Breast epithelium (tissue), 4 donors: ENCODE measurements around the gene PCDHGA4. TPM values are rescaled to one million over a fixed set of nuclear protein-coding genes. Genes with fewer than 3 reads are reported as not detected.
A peak's percentile ranks its signal among the peaks of the same experiment; 100 is the strongest.

ENCODE experiments used
- DNase-seq, 2 donors: peaks; one replicate each; pipeline ENCODE4 v3.0.0-alpha.2; 2019; ENCODE audit warnings: low spot score in 2 of 2
- H3K27ac ChIP-seq, 2 donors: fragments of 200-600 bp; sonication (generic) in 1 of 2; one replicate each; pipeline ENCODE4 v1.5.1; 2016 to 2019; ENCODE audit warnings: mild to moderate bottlenecking in 1 of 2
- H3K27me3 ChIP-seq, 2 donors: fragments of 200-600 bp; sonication (generic) in 1 of 2; one replicate each; pipeline versions ENCODE4 v1.5.1 to v1.6.0; 2017 to 2019; ENCODE audit warnings: control low read depth in 1 of 2, mild to moderate bottlenecking in 1 of 2
- H3K36me3 ChIP-seq: fragments of 200-600 bp; one replicate; pipeline ENCODE4 v1.5.1; 2019
- H3K4me1 ChIP-seq, 2 donors: fragments of 200-600 bp; sonication (generic); one replicate each; pipeline ENCODE4 v1.5.1; 2016 to 2019; ENCODE audit warnings: control low read depth in 1 of 2
- H3K4me3 ChIP-seq, 3 donors: fragments of 200-600 bp; sonication (generic); 1 replicate in 2 of 3; 2 replicates in 1 of 3; pipeline ENCODE4 v1.5.1; 2016 to 2019; ENCODE audit warnings: mild to moderate bottlenecking in 3 of 3, moderate library complexity in 2 of 3
- H3K9me3 ChIP-seq, 2 donors: fragments of 200-600 bp; sonication (generic) in 1 of 2; one replicate each; pipeline ENCODE4 v1.5.1; 2016 to 2019; ENCODE audit warnings: control low read depth in 1 of 2
- CTCF ChIP-seq, 3 donors: fragments of 450-650 bp; IDR thresholded peaks; one replicate each; pipeline ENCODE4 v1.5.1; 2016 to 2017; ENCODE audit warnings: antibody characterized with exemption in 3 of 3, mild to moderate bottlenecking in 3 of 3, moderate library complexity in 3 of 3
- POLR2A ChIP-seq: fragments of 450-650 bp; IDR thresholded peaks from one replicate; pipeline ENCODE4 v1.6.1; 2016; ENCODE audit warnings: antibody characterized with exemption, mild to moderate bottlenecking, moderate library complexity
- POLR2AphosphoS5 ChIP-seq, 3 donors: sonication (generic); formaldehyde crosslinking; IDR thresholded peaks; one replicate each; pipeline ENCODE4 v1.6.1; 2017; ENCODE audit warnings: antibody characterized with exemption in 3 of 3
- intact Hi-C: fragments of 100-400 bp; cut with DNase I; formaldehyde crosslinking; loops from one replicate; pipeline ENCODE4 v1.15.1; 2023; ENCODE audit warnings: low total_unique reads
- total RNA-seq, 3 donors: library from RNA; depleted of rRNA; stranded (reverse); fragments of >200 nt; gene quantifications; one replicate each; pipeline ENCODE4 v1.1.0, GENCODE V29; 2016

PCDHGA4 gene
- total RNA-seq, 3 donors from 2014 or later: 5.3 to 12.1 (median 6.4) TPM

GRCh38 chr5:141351591-141351990, 3.2 kb upstream of the PCDHGA4 start:
- no peak overlapping the region for H3K27ac ChIP-seq
- H3K36me3 ChIP-seq: no peaks in the 10 kb centered on the region
- peak overlapping the region in 1 of 3 donors; percentile 6 for H3K4me3 ChIP-seq
- H3K4me1 ChIP-seq: no peaks in the 10 kb centered on the region
- H3K27me3 ChIP-seq: peaks cover 0 to 3% of the 10 kb centered on the region in 2 donors
- intact Hi-C loops: no loop called here
- no peak for DNase-seq
- TF ChIP-seq POLR2AphosphoS5 (IDR thresholded peaks at IDR 0.05) (no peak), POLR2A (no peak), CTCF (IDR thresholded peaks at IDR 0.05) (no peak)
- peaks cover 63 to 91% of the 10 kb centered on the region in 2 donors for H3K9me3 ChIP-seq

GRCh38 chr5:141355641-141356040, 820 bp downstream of the PCDHGA4 start:
- peak overlapping the region in 1 of 3 donors; percentile 47 for H3K4me3 ChIP-seq
- H3K9me3 ChIP-seq: peaks cover 74 to 96% of the 10 kb centered on the region in 2 donors
- intact Hi-C loops: no loop called here
- H3K4me1 ChIP-seq: no peaks in the 10 kb centered on the region
- H3K27me3 ChIP-seq: peaks cover 0 to 3% of the 10 kb centered on the region in 2 donors
- no peak for DNase-seq
- H3K27ac ChIP-seq: no peak overlapping the region
- H3K36me3 ChIP-seq: no peaks in the 10 kb centered on the region
- no peak for TF ChIP-seq CTCF (IDR thresholded peaks at IDR 0.05)
- no peak for TF ChIP-seq POLR2AphosphoS5 (IDR thresholded peaks at IDR 0.05)
- no peak for TF ChIP-seq POLR2A

- TF ChIP-seq POLR2A (no peak), CTCF (IDR thresholded peaks at IDR 0.05) (no peak), POLR2AphosphoS5 (IDR thresholded peaks at IDR 0.05) (no peak)
- no peak overlapping the region for H3K27ac ChIP-seq
- no peak overlapping the region for H3K4me3 ChIP-seq
- peaks cover 74 to 96% of the 10 kb centered on the region in 2 donors for H3K9me3 ChIP-seq
- DNase-seq: no peak
- no peaks in the 10 kb centered on the region for H3K36me3 ChIP-seq
- no peaks in the 10 kb centered on the region for H3K27me3 ChIP-seq
- H3K4me1 ChIP-seq: no peaks in the 10 kb centered on the region
- intact Hi-C loops: no loop called here
These were observed 1.3 kb downstream of the PCDHGA4 start for GRCh38 chr5:141356133-141356532.

DNA sequence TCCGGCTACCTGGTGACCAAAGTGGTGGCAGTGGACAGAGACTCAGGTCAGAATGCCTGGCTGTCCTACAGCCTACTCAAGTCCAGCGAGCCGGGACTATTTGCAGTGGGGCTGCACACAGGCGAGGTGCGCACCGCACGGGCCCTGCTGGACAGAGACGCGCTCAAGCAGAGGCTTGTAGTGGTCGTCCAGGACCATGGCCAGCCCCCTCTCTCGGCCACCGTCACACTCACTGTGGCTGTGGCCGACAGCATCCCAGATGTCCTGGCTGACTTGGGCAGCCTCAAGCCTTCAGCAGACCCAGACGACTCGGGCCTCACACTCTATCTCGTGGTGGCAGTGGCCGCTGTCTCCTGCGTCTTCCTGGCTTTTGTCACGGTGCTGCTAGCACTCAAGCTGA, 2.1 kb downstream of the PCDHGA4 start:
- TF ChIP-seq POLR2AphosphoS5 (IDR thresholded peaks at IDR 0.05) (no peak), CTCF (IDR thresholded peaks at IDR 0.05) (no peak), POLR2A (no peak)
- Histone ChIP-seq H3K36me3 (no peaks in the 10 kb centered on the region), H3K4me3 (peak overlapping the region in 1 of 3 donors; percentile 19), H3K9me3 (peaks cover 74 to 96% of the 10 kb centered on the region in 2 donors), H3K27ac (no peak overlapping the region), H3K27me3 (no peaks in the 10 kb centered on the region), H3K4me1 (no peaks in the 10 kb centered on the region)
- DNase-seq: no peak
- intact Hi-C loops: no loop called here

GRCh38 chr5:141359790-141360426, 5.1 kb downstream of the PCDHGA4 start, which contains the start of gene PCDHGB2:
TSS of gene PCDHGB2 (plus strand) at chr5:141359994. CDS start at chr5:141360136, 142 bp downstream.
- intact Hi-C loops: no loop called here
- peak within 1 kb of the TSS; percentile 24 to 37 (median 25) for H3K4me3 ChIP-seq
- DNase-seq: no peak
- no peaks in the 10 kb centered on the region for H3K27me3 ChIP-seq
- TF ChIP-seq CTCF (IDR thresholded peaks at IDR 0.05) (peak in 1 of 3 donors; percentile 25), POLR2AphosphoS5 (IDR thresholded peaks at IDR 0.05) (no peak)
- no peaks in the 10 kb centered on the region for H3K36me3 ChIP-seq
- no peaks in the 10 kb centered on the region for H3K4me1 ChIP-seq
- H3K27ac ChIP-seq: no peak within 1 kb of the TSS
- H3K9me3 ChIP-seq: peaks cover 82 to 98% of the 10 kb centered on the region in 2 donors
